Ramos (cell line): ENCODE results near the gene G0S2.

ENCODE experiments used
- in situ Hi-C: fragments of 300-500 bp; cut with MboI; formaldehyde crosslinking; loops from one replicate; pipeline ENCODE4 v1.14.3; 2022; ENCODE audit warnings: low sequenced_read_pairs; ENCODE audit not compliant: unreplicated experiment

Gene G0S2

DNA sequence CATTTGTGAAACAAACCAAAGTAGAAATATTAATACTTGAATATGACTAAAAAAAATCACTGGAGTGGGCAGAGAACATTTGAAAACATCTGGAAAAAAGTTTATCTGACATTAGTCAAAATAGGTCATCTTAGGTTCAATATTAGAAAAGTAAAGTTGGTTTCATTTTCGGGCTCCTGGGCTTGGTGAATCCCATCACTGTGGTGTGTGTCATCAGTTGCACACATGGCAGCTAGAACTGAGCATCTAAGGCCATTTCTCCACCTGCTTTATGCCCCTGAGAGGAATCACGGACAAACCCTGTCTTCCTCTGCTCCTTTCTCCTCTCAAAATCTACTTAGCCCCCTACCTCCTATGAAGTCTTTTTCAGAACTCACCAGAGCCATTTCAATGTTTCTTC, 34.9 kb downstream of the G0S2 start:
- in situ Hi-C loops: no loop called here

DNA sequence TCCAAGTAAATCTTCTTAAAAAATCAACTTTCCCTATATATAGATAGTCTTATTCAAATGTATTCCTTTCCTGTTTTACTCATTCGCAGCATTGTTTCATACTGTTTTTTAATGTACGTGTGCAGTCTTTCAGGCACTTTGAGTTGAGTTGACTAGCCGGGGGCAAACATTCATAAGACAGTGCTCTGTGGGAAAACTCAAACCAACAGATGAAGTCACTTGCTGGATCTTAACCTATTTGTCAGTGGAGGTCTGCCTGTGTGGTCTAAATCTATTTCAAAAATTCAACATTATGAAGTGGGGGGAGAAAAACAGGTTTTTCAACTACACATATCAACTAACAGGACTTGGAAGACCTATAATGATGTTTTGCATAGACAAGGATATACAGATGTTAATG, 35.6 kb downstream of the G0S2 start:
- in situ Hi-C loops: no loop called here

DNA sequence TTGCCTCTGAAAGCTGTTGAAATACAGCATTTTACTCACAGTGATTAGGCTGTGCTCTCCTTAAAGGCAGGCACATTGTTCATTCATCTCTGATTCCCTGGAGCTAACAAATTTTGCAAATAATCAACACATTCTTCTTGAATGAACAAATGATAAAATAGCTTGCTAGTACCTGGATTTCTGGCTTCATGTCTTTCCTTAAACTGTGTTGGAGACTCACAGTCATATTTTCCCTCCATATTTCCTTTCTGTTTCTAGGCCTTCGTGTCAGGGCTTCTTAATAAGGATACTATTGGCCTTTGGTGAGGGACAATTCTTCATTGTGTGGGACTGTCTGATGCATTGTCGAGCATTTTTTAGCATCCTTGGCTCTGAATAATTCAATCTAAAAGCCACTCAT, 39.1 kb downstream of the G0S2 start:
- in situ Hi-C loops: no loop called here

GRCh38 chr1:209715314-209715713, 40.1 kb downstream of the G0S2 start:
- in situ Hi-C loops: no loop called here

GRCh38 chr1:209717818-209718217, 42.6 kb downstream of the G0S2 start:
- in situ Hi-C loops: no loop called here

DNA sequence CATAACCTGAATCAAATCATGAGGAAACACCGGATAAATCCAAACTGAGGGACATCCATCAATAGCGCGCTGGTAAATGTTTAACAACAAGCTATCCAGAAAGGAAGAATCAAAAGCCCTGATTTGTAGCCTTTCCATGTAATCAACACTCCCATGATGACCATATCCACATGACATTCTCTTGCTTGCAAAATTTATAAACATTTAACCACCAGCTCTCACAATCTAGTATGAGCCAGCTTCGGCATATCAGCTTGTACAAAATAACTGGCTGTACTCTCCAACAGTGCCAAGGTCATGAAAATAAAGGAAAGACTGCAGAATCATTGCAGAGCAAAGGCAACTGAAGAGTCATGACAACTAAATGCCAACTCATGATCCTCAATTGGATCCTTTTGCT, 45.1 kb downstream of the G0S2 start:
- in situ Hi-C loops: no loop called here

DNA sequence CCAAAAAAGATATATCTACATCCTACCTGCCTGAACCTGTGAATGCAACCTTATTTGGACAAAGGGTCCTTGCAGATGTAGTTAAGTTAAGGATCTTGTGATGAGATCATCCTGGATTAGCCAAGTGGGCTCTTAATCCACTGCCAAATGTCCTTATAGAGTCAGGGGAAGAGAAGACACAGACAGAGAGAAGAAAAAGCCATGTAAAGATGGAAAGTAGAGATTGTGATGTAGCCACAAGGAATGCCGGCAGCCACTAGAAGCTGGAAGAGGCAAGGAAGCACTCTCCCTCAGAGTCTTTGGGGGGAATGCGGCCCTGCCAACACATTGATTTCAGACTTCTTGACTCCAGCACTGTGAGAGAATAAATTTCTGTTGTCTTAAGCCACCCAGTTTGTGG, 45.6 kb downstream of the G0S2 start:
- in situ Hi-C loops: no loop called here

DNA sequence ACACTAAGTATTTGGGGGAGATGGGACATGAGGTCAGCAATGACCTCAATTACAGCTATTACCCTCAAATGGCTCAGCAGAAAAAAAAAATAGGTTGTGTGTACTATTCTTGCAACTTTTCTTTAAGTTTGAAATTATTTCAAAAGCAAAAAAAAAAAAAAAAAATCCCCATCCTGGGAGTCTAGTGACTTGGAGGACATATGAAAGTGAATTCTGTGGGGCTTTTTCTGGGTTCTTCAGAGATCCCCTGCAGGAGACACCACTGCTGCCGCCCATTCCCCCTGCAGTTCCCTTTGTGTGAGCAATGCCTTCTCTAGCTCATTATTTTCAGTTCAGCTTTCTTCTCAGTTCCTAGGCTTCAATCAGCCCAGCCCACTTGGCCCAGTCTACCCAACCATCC, 46.1 kb downstream of the G0S2 start:
- in situ Hi-C loops: no loop called here

GRCh38 chr1:209723265-209723664, 48.1 kb downstream of the G0S2 start:
- in situ Hi-C loops: no loop called here

GRCh38 chr1:209723756-209724693, 48.8 kb downstream of the G0S2 start:
- in situ Hi-C loops: no loop called here
